HUES6 (cell line): Measurements from ENCODE around the gene GAPDHS.

ENCODE experiments used
- H3K27ac ChIP-seq: 2 replicates; pipeline ENCODE4 v1.7.0; 2013; ENCODE audit warnings: low read depth, mild to moderate bottlenecking, low read length, inconsistent platforms
- H3K27me3 ChIP-seq: 2 replicates; pipeline ENCODE4 v1.6.1; 2013; ENCODE audit warnings: low read length; ENCODE audit not compliant: control insufficient read depth, insufficient read depth
- H3K36me3 ChIP-seq: 2 replicates; pipeline ENCODE4 v1.6.1; 2013; ENCODE audit warnings: low read length; ENCODE audit not compliant: control insufficient read depth, insufficient read depth
- H3K4me1 ChIP-seq: 2 replicates; pipeline ENCODE4 v1.6.1; 2013; ENCODE audit warnings: low read length; ENCODE audit not compliant: control insufficient read depth, insufficient read depth
- H3K4me3 ChIP-seq: 2 replicates; pipeline ENCODE4 v1.5.1; 2013; ENCODE audit warnings: low read depth, low read length
- H3K9ac ChIP-seq: one replicate; pipeline ENCODE4 v1.6.1; 2013; ENCODE audit warnings: mild to moderate bottlenecking, low read length
- H3K9me3 ChIP-seq: 2 replicates; pipeline ENCODE4 v1.6.1; 2013; ENCODE audit warnings: low read depth, low read length; ENCODE audit not compliant: control insufficient read depth, insufficient read depth

The GAPDHS gene

DNA sequence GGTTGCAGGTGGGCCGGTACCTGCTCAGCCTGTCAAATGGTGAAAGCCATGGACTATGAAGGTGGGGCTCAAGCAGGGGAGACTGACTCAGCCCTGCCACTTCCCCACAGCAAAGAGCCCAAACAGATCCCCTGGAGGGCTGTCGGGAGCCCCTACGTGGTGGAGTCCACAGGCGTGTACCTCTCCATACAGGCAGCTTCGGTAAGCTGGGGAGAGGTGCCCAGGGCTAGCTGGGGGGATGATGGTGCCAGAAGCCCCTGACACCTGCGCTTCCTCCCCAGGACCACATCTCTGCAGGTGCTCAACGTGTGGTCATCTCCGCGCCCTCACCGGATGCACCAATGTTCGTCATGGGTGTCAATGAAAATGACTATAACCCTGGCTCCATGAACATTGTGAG is 9.0 kb downstream of the GAPDHS start:
- Histone ChIP-seq H3K9me3 (no peaks in the 10 kb centered on the region), H3K9ac (no peak overlapping the region), H3K27ac (no peak overlapping the region), H3K4me1 (peaks cover 14% of the 10 kb centered on the region), H3K27me3 (no peaks in the 10 kb centered on the region), H3K36me3 (peaks cover 30% of the 10 kb centered on the region), H3K4me3 (no peak overlapping the region)

DNA sequence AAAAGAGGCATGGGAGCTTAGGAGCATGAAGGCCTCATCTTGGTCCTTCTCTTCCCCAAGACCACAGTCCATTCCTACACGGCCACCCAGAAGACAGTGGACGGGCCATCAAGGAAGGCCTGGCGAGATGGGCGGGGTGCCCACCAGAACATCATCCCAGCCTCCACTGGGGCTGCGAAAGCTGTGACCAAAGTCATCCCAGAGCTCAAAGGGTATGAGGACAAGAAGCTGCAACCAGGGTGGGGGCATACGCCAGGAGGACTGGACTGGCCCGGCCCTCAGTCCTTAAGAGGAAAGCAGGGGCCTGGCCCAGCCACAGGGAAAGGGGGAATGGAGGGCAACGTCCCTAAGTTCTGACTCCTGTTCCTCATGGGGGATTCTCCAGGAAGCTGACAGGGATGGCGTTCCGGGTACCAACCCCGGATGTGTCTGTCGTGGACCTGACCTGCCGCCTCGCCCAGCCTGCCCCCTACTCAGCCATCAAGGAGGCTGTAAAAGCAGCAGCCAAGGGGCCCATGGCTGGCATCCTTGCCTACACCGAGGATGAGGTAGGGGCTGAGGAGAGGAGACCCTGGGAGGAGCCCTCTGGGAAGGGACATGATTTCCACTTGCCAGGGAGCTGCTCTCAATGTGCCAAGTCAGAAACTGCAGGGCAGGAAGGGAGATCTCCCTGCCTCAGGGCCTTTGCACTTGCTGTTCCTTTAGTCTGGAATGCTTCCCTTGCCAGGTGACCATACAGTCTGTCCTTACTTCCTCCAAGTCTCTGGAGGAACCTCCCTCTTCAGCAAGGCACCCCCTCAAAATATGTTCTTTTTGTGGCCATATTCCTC is 10.2 kb downstream of the GAPDHS start:
- Histone ChIP-seq H3K4me3 (0 out of 2 replicates have a peak overlapping the region, but pooled peaks have one; percentile 89), H3K4me1 (peaks cover 12% of the 10 kb centered on the region), H3K27ac (no peak overlapping the region)

DNA sequence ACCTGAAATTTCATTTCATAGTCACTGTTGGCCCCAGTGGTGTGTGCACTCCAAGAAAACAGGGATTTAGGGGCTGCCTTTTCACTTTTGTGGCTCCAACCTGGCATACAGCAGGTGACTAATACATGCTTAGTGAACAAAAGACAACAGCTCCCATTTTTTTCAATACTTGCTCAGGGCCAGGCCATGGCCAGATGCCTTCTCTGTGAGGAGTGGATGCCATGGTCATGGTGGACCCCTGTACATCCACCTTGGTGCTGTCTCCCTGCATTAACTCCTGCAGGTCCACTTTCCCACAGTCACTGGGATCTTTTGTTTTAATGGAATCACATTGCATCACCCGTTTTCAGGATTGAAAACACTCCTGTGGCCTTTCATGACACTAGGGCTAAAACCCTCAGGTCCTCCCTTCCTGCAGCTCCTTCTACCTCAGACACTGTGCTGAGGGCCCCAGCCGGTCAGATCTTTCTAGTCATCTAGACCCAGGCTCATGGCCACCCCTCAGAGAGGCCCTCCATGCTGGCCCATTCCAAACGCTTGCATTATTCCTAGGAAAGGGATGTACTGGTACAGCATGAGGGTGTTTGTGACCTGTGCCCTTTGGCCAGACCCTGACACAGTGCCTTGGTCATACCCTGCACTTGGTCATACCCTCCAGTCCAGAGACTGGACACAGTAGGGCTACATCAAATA is 11.0 kb downstream of the GAPDHS start:
- H3K27ac ChIP-seq, result no peak overlapping the region

More for the DNA sequence above, 10.2 kb downstream of the GAPDHS start:
- H3K27me3 ChIP-seq, result no peaks in the 10 kb centered on the region
- H3K9me3 ChIP-seq, result no peaks in the 10 kb centered on the region
- H3K36me3 ChIP-seq, result peaks cover 33% of the 10 kb centered on the region
- no peak overlapping the region for H3K9ac ChIP-seq

DNA sequence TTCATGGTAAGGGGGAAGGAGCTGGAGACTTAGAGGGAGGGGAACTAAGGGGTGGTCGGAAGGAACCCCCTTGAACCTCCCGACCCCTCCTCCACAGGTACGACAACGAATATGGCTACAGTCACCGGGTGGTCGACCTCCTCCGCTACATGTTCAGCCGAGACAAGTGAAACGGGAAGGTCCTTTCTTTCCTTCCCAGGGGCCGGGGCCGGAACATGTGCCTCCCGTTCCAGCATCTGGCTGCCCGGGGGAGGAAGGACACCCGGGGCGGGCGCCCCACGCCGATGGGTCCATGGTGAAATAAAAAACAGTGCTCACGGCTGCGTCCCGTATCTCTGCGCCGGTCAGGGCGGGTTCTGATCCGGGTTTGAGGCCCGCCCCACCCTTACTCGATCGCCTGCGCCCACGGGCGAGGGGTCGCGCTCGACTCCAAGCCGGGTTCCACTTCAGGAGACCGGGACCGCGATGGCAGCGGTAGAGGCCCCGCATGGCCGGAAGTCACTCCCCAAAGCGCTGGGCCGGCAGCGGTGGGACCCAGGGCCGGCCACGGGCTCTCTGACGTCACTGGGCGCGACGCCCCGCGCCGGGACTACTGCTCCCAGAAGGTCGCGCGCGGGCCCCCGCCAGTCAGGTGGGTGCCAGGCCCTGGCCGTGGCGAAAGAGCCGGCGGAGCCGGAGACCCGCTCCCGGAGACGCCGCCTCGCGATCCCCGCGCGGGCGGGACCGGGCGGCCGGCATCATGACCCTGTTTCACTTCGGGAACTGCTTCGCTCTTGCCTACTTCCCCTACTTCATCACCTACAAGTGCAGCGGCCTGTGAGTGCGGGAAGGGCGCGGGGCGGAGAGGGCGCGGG is 12.0 kb downstream of the GAPDHS start, which contains the start of gene TMEM147:
TSS of gene TMEM147 (plus strand) at position 626 of the 854 bp plus-strand sequence. CDS start at position 740, 114 bp downstream.
- Histone ChIP-seq H3K4me1 (peaks cover 12% of the 10 kb centered on the region), H3K9ac (peak within 1 kb of the TSS; percentile 97), H3K27ac (peak within 1 kb of the TSS; percentile 93), H3K36me3 (peaks cover 32% of the 10 kb centered on the region), H3K4me3 (peak within 1 kb of the TSS; percentile 89), H3K27me3 (no peaks in the 10 kb centered on the region), H3K9me3 (no peaks in the 10 kb centered on the region)

More for the DNA sequence above, 11.0 kb downstream of the GAPDHS start:
- Histone ChIP-seq H3K9me3 (no peaks in the 10 kb centered on the region), H3K36me3 (peaks cover 33% of the 10 kb centered on the region), H3K4me3 (peak overlapping the region; percentile 89), H3K27me3 (no peaks in the 10 kb centered on the region), H3K4me1 (peaks cover 12% of the 10 kb centered on the region), H3K9ac (peak overlapping the region; percentile 97)

DNA sequence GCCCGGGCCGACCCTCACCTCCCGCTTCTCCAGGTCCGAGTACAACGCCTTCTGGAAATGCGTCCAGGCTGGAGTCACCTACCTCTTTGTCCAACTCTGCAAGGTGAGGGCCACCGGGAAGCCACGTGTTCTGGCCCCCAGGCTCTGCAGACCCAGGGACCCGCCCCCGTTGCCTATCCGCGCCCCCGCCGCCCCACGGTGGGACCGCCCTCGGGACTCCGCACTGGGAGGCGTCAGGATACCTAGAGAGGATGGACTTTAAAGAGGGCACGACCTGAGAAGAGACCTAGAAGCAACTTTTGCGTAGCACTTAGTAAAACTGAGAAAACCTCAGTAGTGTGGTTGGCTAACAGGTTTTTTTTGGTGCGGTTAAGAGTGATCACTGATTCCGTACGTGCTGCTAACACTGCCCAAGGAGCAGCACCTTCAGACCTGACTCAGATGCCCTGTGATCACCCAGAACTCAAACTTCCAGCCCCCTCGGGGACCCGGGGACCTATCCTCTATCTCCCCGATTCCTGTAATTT is 12.7 kb downstream of the GAPDHS start:
- peak overlapping the region; percentile 89 for H3K4me3 ChIP-seq
- H3K27ac ChIP-seq, result peak overlapping the region; percentile 93
- peak overlapping the region; percentile 94 for H3K9ac ChIP-seq
- peaks cover 12% of the 10 kb centered on the region for H3K4me1 ChIP-seq
- no peaks in the 10 kb centered on the region for H3K27me3 ChIP-seq
- peaks cover 30% of the 10 kb centered on the region for H3K36me3 ChIP-seq
- H3K9me3 ChIP-seq, result no peaks in the 10 kb centered on the region

DNA sequence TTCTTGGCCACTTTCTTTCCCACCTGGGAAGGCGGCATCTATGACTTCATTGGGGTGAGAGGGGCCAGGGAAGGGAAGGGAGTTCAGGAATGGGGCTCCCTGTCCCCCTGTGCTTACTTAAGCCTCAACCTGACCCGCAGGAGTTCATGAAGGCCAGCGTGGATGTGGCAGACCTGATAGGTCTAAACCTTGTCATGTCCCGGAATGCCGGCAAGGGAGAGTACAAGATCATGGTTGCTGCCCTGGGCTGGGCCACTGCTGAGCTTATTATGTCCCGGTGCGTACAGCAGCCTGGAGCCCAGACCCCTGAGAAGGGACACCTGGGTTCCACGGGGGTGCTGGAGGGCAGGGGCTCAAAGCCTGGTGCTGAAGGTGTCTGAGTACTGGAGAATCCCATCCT is 13.3 kb downstream of the GAPDHS start:
- Histone ChIP-seq H3K36me3 (peaks cover 30% of the 10 kb centered on the region), H3K9me3 (no peaks in the 10 kb centered on the region), H3K4me1 (peaks cover 12% of the 10 kb centered on the region), H3K9ac (peak overlapping the region; percentile 94), H3K27me3 (no peaks in the 10 kb centered on the region), H3K4me3 (peak overlapping the region; percentile 89), H3K27ac (no peak overlapping the region)

DNA sequence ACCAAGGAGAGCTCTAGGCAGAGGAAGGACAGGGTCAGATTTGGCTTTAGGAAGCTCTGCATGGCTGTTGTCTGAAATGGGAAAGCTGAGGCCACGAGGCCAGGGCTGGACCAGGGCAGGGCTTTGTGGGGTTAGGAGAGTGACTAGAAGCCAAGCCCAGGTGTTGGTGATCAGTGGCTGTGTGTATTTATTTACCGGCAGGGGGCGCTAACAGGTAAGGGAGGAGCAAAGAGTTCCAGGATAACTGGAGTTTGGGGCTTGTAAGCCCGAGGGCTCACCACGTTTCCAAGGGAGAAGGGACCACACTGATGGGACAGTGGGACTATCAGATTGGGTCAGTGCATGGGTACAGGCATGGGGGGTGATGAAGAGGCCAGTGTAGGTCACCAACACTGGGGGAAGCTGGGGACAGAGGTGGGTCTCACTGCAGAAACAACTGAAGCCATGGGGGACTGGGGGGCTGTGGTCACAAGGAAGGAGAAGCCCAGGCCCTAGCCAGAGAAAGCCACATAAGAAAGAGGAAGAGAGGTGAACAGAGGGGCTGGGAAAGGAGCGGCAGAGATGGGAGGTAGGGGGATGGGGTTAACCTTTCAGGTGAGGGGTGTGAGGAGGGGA is 16.0 kb downstream of the GAPDHS start:
- no peaks in the 10 kb centered on the region for H3K9me3 ChIP-seq
- H3K27ac ChIP-seq, result no peak overlapping the region
- H3K4me1 ChIP-seq, result peaks cover 9% of the 10 kb centered on the region
- no peaks in the 10 kb centered on the region for H3K27me3 ChIP-seq
- no peak overlapping the region for H3K9ac ChIP-seq
- H3K4me3 ChIP-seq, result no peak overlapping the region
- peaks cover 15% of the 10 kb centered on the region for H3K36me3 ChIP-seq

DNA sequence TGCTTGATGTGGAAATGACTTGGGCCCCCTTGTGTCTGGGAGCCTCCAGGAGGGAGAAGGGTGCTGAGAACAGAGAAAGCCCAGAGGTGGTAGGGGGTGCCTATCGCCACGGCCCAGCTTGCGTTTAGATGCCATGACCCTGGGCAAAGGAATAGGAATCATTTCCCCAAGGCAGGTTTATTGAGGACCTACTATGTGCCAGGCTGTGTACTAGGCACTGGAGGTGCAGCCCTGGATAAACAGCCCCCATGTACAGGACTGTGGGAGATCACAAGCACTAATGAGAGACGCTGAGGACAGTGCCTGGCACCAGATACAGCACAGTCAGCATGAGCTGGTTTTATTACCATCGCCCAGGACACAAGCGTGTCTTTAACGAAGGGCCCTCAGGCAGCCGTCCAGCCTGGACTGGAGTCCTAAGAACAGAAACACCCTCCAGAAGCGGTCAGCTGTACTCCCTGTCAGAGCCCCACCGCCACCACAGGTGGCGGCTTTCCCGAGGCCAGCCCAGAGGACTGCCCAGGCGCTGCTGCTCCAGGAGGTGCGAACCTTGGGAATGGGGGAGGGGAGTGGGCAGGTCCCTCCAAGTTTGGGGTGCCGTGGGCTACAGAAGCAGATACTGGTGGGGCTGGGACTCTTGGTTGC is 16.7 kb downstream of the GAPDHS start:
- no peak overlapping the region for H3K27ac ChIP-seq
- H3K9me3 ChIP-seq, result no peaks in the 10 kb centered on the region
- H3K36me3 ChIP-seq, result peaks cover 15% of the 10 kb centered on the region
- H3K9ac ChIP-seq, result no peak overlapping the region
- no peaks in the 10 kb centered on the region for H3K27me3 ChIP-seq
- no peak overlapping the region for H3K4me3 ChIP-seq
- peaks cover 7% of the 10 kb centered on the region; the same call in 1 of the 2 replicates for H3K4me1 ChIP-seq

DNA sequence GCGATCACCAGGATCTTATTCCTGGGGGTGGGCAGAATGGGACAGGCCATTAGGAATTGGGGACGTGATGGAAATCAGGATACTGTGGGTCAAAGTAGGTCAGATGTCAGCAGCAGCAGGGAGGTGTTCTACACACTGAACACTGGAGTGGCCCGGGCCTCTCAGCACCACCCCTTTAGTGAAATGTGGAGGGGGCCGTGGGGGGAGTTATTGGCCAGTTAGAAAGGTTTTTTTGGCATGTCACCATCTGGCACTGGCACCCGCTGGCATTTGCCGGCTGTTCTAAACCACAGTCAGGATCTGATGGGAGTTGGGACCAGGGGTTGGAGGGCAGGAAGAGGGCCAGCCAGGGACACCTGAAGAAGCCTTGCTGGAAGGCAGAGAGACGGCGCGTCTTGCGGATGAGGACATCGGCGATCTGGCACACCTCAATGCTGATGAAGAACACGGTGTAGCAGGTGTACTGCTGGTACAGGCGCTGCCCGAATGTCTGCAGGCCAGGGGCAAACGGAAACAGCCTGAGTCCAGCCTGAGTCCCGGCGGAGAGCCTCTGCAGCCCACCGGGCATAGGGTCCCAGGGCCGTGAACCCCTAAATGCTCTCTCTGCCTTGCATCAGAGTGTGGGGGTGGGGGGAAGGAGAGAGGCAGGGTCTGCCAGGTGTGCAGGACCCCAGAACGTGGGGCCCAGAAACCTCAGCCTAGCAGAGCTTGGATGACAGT is 18.0 kb downstream of the GAPDHS start:
- peaks cover 5% of the 10 kb centered on the region; the same call in 1 of the 2 replicates for H3K27me3 ChIP-seq
- H3K27ac ChIP-seq, result no peak overlapping the region
- H3K9ac ChIP-seq, result no peak overlapping the region
- H3K36me3 ChIP-seq, result peaks cover 15% of the 10 kb centered on the region
- H3K9me3 ChIP-seq, result no peaks in the 10 kb centered on the region
- H3K4me1 ChIP-seq, result peaks cover 6% of the 10 kb centered on the region; the same call in 1 of the 2 replicates
- H3K4me3 ChIP-seq, result no peak overlapping the region
